Islet of Langerhans (tissue), 1 donor: ENCODE data around the gene MRC2.
"Not testable (repeated sequence)": the region's sequence is repeated elsewhere in the genome, so short reads cannot be mapped to it uniquely, and the experiment has no call there.

ENCODE experiments used
- FAIRE-seq: peaks from one replicate; lab custom pipeline; 2011; peaks lifted over from hg19 to GRCh38; lab: Jason Lieb, UNC

The MRC2 gene

GRCh38 chr17:62612289-62612688 lies 15.2 kb upstream of the MRC2 start:
- not testable (repeated sequence) for FAIRE-seq

DNA sequence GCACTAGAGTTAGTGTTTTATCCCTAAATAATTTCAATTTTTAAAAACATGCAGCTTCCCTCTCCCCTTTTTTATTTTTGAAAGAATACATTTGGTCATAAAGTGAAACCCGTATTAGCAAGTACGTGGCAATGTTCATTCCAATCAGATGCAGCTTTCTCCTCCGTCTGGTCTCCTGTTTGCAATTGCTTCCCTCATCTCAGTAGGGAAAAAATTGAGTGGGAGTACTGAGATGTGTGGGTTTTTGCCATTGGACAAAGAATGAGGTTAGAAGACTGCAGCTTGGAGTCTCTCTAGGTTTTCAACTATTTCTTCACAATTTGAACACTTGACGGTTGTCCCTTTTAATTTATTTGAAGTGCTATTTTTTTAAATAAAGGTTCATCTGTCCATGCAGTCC lies 14.4 kb upstream of the MRC2 start:
- not testable (repeated sequence) for FAIRE-seq

DNA sequence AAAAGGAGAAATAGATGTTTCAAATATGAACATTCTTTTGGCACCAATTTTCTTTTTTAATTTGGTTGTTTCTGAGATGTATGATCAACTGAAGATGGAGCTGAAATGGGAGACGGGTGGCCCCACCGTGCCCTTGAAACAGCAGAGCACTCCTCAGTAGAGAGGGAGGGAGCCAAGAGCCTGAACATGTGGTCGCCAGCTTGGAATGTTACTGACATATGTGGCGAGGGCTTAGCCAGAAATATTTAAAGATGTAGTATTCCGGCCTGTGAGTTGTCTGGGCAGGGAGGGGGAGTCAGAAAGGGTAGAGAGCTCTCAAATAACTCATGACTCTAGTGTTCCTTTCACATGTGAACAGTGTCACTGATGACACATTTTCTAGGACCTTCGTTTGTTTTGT lies 13.3 kb upstream of the MRC2 start:
- no peak for FAIRE-seq

DNA sequence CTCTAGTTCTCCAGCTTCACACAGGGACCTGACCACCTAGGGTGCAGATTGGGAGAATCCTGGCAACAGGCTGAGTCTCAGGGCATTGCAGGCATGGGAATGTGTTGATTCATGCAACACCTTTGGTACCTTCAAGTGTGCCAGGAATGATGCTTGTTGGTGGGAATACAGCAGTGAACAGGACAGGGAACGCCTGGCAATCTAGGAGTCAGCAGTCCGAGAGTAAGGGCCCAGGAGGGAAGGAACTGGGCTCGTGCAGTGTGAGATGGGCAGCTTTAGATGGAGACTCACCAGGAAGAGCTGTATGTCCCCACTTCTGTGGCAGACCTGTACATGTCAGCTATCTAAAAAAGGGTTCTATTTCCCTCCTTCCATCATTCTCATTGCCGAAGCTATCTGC lies 12.0 kb upstream of the MRC2 start:
- no peak for FAIRE-seq

DNA sequence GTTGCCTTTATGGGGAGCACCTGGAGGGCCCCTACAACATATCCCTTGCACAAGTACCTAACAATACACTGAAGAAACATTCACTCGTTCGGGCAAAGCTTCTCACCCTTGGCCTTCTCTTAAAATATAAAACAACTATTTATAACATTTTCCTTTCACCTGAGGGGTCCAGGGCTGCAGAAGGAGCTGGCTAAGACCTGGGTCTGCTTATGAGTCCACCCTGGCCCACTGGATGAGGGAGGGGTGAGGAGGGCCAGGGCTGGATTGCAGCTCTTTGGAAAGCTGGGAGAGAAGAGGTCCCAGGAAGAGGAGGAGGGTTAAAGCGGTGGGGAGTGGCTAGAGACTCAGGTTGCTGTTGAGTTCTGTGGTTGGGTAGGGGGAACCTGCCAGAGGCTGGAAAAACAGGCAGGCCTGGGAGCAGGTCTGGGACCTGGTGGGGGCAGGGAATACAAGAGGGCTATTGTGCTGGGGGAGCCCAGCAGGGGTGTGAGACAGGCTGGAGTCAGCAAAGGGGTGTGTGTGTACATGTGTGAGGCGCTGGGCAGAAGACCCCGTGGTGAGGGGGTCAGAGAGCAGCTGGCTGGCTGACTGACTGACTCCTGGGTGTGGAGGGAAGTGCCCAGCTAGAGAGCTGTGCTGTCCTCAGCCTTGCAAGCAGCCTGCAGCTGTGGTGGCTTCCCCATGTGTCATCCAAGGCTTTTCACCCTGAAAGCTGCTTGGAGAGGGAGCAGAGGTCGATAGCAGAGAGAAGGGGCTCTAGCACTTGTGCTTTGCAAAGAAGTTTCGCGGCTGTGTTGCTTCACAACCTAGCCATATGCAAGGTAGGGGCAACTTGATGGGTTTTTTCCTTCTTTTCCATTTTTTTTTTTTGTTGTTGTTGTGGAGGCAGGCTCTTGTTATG lies 10.2 kb upstream of the MRC2 start:
- no peak for FAIRE-seq

GRCh38 chr17:62617894-62618472 lies 9.5 kb upstream of the MRC2 start:
- no peak for FAIRE-seq

GRCh38 chr17:62618647-62619416 lies 8.6 kb upstream of the MRC2 start:
- no peak for FAIRE-seq

DNA sequence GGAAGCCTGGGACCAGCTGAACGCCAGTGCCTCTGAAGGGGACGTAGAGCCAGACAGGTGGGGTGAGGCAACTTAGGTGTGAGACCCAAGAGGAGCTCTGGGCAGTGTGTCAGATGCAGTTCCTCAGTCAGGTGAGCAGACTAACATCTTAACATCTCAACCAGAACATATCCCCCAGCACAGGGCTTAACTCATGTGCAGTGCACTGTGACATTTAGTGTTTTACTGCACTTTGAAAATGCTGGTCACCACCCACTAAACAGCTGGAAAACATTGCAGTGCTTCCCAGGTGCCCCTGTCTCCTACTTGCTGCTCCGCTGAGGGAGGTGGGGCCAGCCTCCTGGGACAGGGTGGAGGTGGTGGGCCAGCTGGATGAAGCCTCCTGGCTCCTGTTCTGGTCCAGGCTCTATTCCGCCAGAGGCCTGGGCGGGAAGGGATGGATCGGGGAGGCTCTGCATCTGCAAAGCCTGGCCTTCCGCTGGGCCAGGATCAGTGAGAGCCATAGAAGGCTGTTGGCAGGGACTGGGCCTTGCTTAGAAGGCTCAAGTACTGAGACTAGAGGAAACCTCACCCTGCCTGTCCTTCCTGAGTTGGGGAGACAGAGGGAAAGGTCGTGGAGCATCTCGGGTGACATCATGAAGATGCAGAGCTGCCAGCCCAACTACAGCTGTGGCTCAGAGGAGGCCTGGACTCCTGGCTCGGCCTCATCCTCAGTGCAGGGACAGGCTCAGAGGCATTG lies 7.9 kb upstream of the MRC2 start:
- no peak for FAIRE-seq

GRCh38 chr17:62621223-62621622 lies 6.2 kb upstream of the MRC2 start:
- no peak for FAIRE-seq

GRCh38 chr17:62625184-62625869 lies 2.1 kb upstream of the MRC2 start:
- FAIRE-seq = no peak

DNA sequence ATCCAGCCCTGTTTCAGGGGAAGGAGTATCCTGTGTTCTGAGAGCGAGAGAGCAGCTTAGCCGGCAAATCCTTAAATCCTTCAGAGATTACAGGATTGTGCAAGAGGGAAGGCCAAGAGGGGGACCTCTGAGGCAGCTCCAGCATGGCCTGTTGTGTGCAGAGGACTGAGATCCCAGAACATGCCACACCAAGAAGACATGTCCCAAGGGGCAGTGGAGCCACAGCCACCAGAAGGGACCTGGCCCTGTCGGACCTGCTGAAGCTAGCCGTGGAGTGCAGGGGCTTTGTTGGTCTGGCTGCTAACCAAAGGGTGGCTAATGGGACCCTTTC lies 1.6 kb upstream of the MRC2 start:
- FAIRE-seq = no peak

GRCh38 chr17:62626719-62627218 lies 701 bp upstream of the MRC2 start:
- no peak for FAIRE-seq

GRCh38 chr17:62627904-62628633 lies 599 bp downstream of the MRC2 start:
- FAIRE-seq = no peak

GRCh38 chr17:62628831-62629555 lies 1.5 kb downstream of the MRC2 start:
- FAIRE-seq = no peak

- FAIRE-seq = no peak
These were observed 2.3 kb downstream of the MRC2 start for GRCh38 chr17:62629556-62630364.

- FAIRE-seq = no peak
These were observed 3.1 kb downstream of the MRC2 start for GRCh38 chr17:62630365-62631085.

DNA sequence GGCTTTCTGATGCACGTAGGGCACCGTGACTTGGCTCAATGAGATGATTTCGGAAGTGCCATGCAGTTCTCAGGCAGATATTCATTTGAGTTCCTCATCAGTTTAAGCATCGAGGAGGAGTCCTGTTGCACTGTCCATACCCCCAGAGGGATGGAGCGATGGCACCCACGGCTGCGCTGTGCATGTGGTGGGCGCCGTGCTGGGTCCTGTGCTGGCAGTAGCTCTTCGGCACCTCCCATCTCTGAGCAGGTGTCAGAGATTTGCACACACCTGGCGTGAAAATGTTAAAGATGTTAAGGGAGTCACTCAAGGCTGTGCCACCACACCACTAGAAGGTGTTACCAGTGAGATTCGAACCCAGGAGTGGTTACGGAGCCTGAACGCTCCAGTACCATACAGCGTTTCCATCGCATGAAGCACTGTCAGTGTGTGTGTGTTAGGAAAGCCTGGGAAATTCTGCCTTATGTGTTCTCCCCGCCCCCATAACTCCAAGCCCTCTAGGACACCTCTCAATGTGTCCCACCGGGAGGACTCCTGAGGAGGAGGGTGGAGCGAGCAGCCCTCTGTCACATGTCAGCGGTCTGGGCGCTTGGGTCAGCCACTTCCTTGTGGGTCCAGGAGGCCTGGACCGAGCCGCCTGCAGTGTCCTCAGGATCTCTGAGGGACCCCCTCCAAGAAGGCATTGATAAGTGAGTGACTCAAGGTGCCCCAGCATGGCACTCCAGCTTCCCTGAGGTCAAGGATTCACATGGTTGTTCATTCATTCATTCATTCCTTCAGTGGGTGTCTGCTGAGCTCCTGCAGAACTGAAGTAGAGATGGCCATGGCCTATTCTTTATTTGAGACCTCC lies 3.8 kb downstream of the MRC2 start:
- no peak for FAIRE-seq
